ENCODE measurements around the gene LZTR1.
"Not testable (repeated sequence)": the region's sequence is repeated elsewhere in the genome, so short reads cannot be mapped to it uniquely, and the experiment has no call there.

The LZTR1 gene

GRCh38 chr22:21038405-21038804 is 56.3 kb downstream of the LZTR1 start:
- FAIRE-seq = no peak

DNA sequence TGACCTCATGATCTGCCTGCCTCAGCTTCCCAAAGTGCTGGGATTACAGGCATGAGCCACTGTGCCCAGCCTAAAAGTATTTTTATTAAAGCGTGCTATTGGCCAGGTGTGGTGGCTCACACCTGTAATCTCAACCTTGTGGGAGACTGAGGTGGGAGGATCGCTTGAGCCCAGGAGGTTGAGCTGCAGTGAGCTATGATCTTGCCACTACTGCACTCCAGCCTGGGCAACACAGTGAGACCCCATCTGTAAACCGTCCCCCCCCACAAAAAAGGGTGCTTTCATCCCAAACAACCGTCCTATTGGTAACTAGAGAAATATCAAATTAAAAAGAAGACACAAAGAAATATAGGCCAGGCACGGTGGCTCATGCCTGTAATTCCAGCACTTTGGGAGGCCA is 57.1 kb downstream of the LZTR1 start:
- not testable (repeated sequence) for FAIRE-seq

DNA sequence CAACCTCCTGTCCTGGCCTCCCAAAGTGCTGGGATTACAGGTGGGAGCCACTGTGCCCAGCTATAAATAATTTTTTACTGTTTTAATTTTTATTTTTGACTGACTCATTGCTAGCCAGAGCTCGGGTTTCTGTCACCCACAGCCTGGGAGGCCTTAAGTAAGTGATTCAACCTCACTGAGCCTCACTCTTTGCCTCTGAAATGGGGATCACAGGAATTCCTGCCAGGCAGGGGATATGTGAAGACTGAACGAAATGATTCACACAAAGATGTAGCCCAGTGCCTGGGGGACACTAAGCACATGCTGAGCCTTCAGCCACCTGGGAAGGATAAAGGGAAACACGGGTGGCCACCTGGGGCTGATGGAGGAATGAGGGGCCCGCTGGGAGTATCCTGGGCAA is 59.8 kb downstream of the LZTR1 start:
- FAIRE-seq = no peak

DNA sequence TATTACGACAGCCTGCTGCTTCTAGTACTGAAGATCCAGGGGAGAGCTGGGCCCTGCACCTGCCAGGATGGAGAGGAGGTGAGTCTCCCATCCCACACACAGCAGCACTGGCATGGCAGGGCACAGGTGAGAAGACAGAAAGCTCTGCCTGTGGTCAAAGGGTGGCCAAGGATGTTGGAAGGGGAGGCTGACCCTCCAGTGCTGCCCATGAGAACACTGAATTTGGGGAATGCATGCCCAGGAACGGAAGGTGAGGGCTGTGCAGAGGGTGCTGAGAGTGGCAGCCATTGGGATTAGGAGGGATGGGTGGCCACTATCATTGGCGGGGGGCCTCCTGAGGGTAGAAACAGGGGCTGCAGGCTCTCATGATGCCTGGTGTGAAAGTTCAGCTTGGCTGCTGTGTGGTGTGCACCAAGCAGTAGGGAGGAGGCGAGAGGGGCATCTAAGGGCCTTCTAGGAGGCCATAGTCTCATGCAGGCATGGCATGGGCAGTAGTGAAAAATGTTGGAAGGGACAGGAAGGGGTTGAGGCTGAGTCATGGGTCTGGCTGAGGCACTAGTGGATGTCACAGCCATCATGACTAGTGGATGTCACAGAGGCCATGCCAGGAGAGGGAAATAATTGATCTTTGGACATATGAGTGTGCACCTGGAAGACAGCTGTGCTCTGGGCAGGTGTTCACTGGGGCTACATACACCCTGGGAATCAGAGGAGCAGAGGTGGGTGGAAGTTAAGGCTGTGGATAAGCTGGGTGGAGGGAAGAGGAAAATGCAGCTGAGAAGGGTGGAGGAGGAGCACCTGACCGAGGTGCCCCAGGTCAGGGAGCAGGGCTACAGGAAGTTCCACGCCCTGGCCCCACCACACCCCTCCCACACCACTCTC is 61.1 kb downstream of the LZTR1 start:
- FAIRE-seq = no peak

DNA sequence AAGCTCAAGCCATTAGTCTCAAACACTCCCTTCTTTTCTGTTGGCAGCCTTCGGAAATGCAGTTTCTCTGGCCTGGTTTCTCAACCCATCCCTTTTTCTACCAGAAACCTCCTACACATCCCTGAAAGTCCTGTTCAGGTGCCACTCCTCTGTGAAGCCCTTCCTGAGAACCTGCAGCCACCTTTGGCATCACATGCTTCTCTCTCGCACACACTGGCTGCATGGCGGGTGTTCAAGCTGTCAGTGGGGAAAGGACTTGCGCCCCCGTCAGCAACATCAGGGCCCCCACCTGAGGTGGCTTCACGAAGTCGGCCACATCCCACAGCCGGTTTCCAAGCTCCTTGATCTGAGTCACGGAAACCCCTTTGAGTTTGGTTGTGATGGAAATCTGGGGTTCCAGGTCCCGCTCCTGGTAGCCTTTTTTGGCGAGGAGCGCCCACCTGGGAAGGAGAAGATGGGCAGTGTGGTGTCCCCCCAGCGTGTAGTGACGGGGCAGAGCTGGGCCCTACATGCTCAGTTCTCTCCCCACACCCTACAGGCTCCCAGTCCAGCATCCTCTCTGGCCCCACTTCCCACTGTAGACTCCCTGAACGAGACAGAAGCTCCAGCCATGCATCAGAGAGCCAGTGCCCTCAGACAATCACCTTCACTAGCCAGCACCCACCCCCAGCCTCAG is 61.9 kb downstream of the LZTR1 start:
- FAIRE-seq = no peak

DNA sequence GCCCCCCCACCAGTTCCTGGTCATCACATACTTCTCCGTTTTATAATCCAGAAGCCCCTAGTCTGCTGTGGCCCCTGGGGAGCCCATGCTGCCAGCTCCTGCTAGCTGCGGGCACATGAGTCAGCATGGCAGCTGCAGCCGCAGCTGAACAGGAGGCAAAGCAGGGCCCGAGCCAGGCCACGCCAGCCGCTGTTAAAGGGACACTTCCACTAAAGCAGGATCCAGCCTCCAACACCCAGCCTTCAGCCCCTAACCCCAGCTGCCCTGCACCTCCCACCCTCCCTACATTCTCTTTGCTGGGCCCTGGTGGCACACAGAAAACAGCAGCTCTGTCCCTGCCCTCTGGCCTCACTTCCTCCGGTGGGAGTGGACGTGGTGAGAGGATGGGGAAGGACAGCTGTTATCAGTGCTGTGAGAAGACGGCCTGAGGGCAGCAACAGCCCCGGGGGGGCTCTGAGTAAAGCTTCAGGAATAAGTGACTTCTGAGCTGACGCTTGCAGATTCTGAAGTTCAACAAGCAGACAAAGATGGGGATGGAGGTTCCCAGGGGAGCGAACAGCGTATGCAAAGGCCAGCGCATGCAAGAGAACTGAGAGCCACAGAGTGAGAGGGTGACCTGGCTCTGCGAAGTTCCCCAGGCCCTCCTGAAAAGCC is 63.0 kb downstream of the LZTR1 start:
- FAIRE-seq = no peak

- FAIRE-seq = no peak
These were observed 63.6 kb downstream of the LZTR1 start, which contains the start of gene LRRC74B for GRCh38 chr22:21045585-21046294. LRRC74B (plus strand) TSS chr22:21045946; CDS start chr22:21045987, 41 bp downstream.

- FAIRE-seq = no peak
These were observed 65.1 kb downstream of the LZTR1 start for GRCh38 chr22:21047035-21047661.

DNA sequence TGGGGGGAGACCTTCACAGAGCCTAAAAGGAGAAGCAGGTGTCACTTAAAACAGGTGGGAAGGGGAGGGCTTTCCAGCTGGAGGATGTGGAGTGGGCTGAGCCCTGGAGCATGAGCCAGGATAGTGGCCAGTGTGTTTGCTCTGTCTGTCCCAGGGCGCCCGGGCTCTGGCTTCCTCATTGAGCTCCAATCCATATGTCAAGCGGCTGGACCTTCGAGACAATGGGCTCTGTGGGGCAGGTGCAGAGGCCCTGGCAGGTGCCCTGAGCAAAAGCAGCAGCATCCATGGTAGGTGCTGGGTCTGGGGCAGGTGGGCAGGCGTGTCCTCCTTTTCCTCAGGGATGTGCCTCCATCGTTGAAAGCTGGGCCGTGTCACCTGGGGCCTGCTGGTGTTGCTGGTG is 65.6 kb downstream of the LZTR1 start:
- no peak for FAIRE-seq

GRCh38 chr22:21048448-21048847 is 66.4 kb downstream of the LZTR1 start:
- FAIRE-seq = not testable (repeated sequence)

Measured in TTC549 (cell line).